HS-27A (cell line): Measurements from ENCODE around the gene TAP1.
A peak's percentile ranks its signal among the peaks of the same experiment; 100 is the strongest.

Source experiments
- DNase-seq: peaks from one replicate; pipeline ENCODE4 v3.0.0-alpha.2; 2012; ENCODE audit warnings: low read depth, missing footprints

The TAP1 gene

GRCh38 chr6:32862725-32863124 is 9.2 kb upstream of the TAP1 start:
- DNase-seq = no peak

- DNase-seq = no peak
These were observed 7.2 kb upstream of the TAP1 start for GRCh38 chr6:32860674-32861073.

- no peak for DNase-seq
These were observed 4.7 kb upstream of the TAP1 start for GRCh38 chr6:32858194-32858593.

GRCh38 chr6:32857156-32857891 is 3.8 kb upstream of the TAP1 start:
- DNase-seq = no peak

GRCh38 chr6:32855467-32856174 is 2.1 kb upstream of the TAP1 start:
- no peak for DNase-seq

- no peak for DNase-seq
These were observed 1.1 kb upstream of the TAP1 start for GRCh38 chr6:32854376-32855178.

GRCh38 chr6:32852844-32853540 is 512 bp downstream of the TAP1 start:
- no peak for DNase-seq

- DNase-seq = no peak
These were observed 1.3 kb downstream of the TAP1 start for GRCh38 chr6:32852018-32852843.

GRCh38 chr6:32851025-32851424 is 2.5 kb downstream of the TAP1 start:
- DNase-seq = no peak

- no peak for DNase-seq
These were observed 4.4 kb downstream of the TAP1 start for GRCh38 chr6:32849126-32849525.

- DNase-seq = no peak
These were observed 5.7 kb downstream of the TAP1 start for GRCh38 chr6:32847795-32848194.

- no peak for DNase-seq
These were observed 6.5 kb downstream of the TAP1 start for GRCh38 chr6:32847004-32847403.

- no peak for DNase-seq
These were observed 8.1 kb downstream of the TAP1 start for GRCh38 chr6:32845384-32845884.

GRCh38 chr6:32844839-32845383 is 8.6 kb downstream of the TAP1 start:
- no peak for DNase-seq

- DNase-seq = peak; percentile 81
These were observed 9.3 kb downstream of the TAP1 start, which contains the start of gene PSMB8 for GRCh38 chr6:32843979-32844838. Gene PSMB8, minus strand, starts transcription at chr6:32844047. Its CDS starts 51 bp downstream, at chr6:32843996.

GRCh38 chr6:32843331-32843978 is 10.0 kb downstream of the TAP1 start:
- no peak for DNase-seq

- DNase-seq = no peak
These were observed 10.8 kb downstream of the TAP1 start for GRCh38 chr6:32842690-32843089.

GRCh38 chr6:32842021-32842650 is 11.4 kb downstream of the TAP1 start:
- no peak for DNase-seq
